ENCODE measurements around the gene IRX6. TPM values are rescaled to one million over a fixed set of nuclear protein-coding genes. Genes with fewer than 3 reads are reported as not detected.

Gene IRX6
- total and polyA plus RNA-seq, 2 experiments from 2014 or later, result not detected

DNA sequence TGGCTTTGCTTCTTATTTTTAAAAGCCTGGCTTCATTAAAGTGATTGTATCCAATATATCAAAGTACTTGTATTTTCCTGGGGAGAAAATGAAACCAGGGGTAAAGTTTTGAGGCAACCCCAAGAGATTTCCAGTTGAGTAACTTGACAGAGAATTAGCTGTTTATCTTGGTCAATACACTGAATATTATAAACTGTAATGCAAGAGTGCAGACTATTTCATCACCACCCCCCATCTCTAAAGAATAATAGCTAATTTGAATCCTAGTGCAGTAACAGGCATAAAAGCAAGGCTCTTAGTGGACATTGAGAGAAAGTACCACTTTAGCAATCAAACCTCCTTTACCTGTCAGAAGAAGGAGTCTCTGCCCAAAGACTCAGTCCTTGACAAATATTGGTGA is 27.0 kb downstream of the IRX6 start:
- no peaks in the 10 kb centered on the region for H3K79me2 ChIP-seq (ENCODE audit: insufficient read depth)
- no peaks in the 10 kb centered on the region for H3K27me3 ChIP-seq (replicated peaks; ENCODE audit: insufficient read depth)
- no peak overlapping the region for H3K9ac ChIP-seq
- H3K27ac ChIP-seq, result no peak overlapping the region
- no peak overlapping the region for H3K4me3 ChIP-seq
- no peaks in the 10 kb centered on the region for H4K20me1 ChIP-seq (ENCODE audit: insufficient read depth)
- no peaks in the 10 kb centered on the region for H3K4me1 ChIP-seq (ENCODE audit: insufficient read depth)
- in situ Hi-C loops (cut with MboI), result no loop called here
- no peaks in the 10 kb centered on the region for H3K9me2 ChIP-seq (ENCODE audit: insufficient read depth)
- H3F3A ChIP-seq (ENCODE audit: insufficient read depth), result no peaks in the 10 kb centered on the region
- H3K9me3 ChIP-seq (ENCODE audit: low read depth), result no peaks in the 10 kb centered on the region
- no peak overlapping the region for H2AFZ ChIP-seq
- no peak overlapping the region for H3K4me2 ChIP-seq (ENCODE audit: unreplicated experiment)
- H3K36me3 ChIP-seq (ENCODE audit: low read depth), result no peaks in the 10 kb centered on the region
- TF ChIP-seq EZH2 (IDR thresholded peaks at IDR 0.05; ENCODE audit: insufficient read depth, poor library complexity, severe bottlenecking) (no peak), EZH2phosphoT487 (IDR thresholded peaks at IDR 0.05; ENCODE audit: insufficient read depth, low read depth) (no peak)
- DNase-seq, result no peak

DNA sequence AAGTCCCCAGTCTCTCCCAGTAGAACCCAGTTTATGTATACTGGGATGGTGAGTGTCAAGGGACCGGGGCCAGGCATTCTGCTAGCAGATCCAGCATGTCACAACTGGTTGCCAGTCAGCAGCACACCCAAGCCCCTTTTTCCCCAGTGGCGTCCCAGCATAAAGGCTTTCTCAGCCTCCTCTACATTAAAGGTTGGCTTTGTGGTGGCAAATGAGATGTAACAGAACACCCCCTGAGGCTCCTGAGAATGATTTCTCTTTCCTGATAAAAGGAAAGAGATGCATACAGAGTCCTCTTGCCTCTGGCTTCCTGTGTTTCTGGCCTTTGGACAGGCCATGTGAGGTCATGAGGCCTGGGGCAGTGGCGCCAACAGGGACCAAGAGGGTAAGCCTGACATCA is 27.9 kb downstream of the IRX6 start:
- no peaks in the 10 kb centered on the region for H3K36me3 ChIP-seq (ENCODE audit: low read depth)
- H3K4me2 ChIP-seq (ENCODE audit: unreplicated experiment), result no peak overlapping the region
- H3K4me3 ChIP-seq, result no peak overlapping the region
- WGBS, 2 experiments (ENCODE audit: low coverage in 1 of 2, low lambda C conversion rate in 2 of 2, missing lambda C conversion rate in 2 of 2), result 52 to 59% methylated on average over 3 of the region's 3 CpGs
- no peaks in the 10 kb centered on the region for H3F3A ChIP-seq (ENCODE audit: insufficient read depth)
- DNase-seq, result no peak
- no peaks in the 10 kb centered on the region for H3K4me1 ChIP-seq (ENCODE audit: insufficient read depth)
- TF ChIP-seq EZH2phosphoT487 (IDR thresholded peaks at IDR 0.05; ENCODE audit: insufficient read depth, low read depth), result no peak
- no peak for TF ChIP-seq EZH2 (IDR thresholded peaks at IDR 0.05; ENCODE audit: insufficient read depth, poor library complexity, severe bottlenecking)
- no peak overlapping the region for H3K9ac ChIP-seq
- H3K9me2 ChIP-seq (ENCODE audit: insufficient read depth), result no peaks in the 10 kb centered on the region
- in situ Hi-C loops (cut with MboI), result no loop called here
- no peaks in the 10 kb centered on the region for H3K27me3 ChIP-seq (replicated peaks; ENCODE audit: insufficient read depth)
- H3K27ac ChIP-seq, result no peak overlapping the region
- no peaks in the 10 kb centered on the region for H3K79me2 ChIP-seq (ENCODE audit: insufficient read depth)
- no peak overlapping the region for H2AFZ ChIP-seq
- H4K20me1 ChIP-seq (ENCODE audit: insufficient read depth), result no peaks in the 10 kb centered on the region
- no peaks in the 10 kb centered on the region for H3K9me3 ChIP-seq (ENCODE audit: low read depth)

DNA sequence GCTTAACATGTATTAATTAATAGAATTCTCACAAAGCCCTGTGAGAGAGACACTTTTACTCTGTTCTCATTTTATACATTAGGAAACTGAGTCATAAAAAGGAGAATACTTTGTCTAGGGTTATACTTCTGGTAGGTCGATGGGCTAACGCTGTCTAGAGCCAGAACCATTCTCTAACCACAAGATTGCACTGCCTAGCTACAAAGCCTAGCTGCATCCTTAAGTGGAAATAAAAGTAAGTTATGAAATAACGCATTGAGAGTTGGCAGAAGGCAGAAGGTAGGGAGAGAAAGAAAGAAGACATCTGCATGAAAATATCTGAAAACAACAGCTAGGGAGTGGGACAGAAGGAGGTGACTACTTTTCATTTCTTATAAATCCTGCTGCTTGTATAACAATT is 33.2 kb downstream of the IRX6 start:
- DNase-seq, result no peak
- in situ Hi-C loops (cut with MboI), result no loop called here

DNA sequence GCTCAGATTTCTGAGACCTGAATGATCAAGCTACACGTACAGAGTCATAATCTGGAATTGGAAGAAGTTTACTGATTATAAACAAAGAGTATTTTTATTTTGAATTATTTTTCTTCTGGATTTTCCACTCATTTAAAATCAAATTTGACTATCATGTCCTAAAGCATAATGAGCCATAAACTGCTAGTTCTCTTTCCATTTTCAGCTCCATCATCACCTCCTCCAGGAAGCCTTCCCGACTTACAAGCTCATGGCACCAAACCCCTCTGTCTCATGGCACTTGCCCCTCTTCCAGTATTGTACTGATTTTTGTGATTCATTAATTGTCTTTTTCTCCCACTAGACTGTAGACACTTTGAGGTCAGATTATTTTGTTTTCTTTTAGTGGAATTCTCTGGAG is 35.9 kb downstream of the IRX6 start:
- Histone ChIP-seq H3K36me3 (ENCODE audit: low read depth) (no peaks in the 10 kb centered on the region), H3F3A (ENCODE audit: insufficient read depth) (no peaks in the 10 kb centered on the region), H3K9me3 (ENCODE audit: low read depth) (no peaks in the 10 kb centered on the region), H3K27me3 (replicated peaks; ENCODE audit: insufficient read depth) (peaks cover 7% of the 10 kb centered on the region; the same call in 1 of the 2 replicates), H3K4me2 (ENCODE audit: unreplicated experiment) (no peak overlapping the region), H3K9me2 (ENCODE audit: insufficient read depth) (no peaks in the 10 kb centered on the region), H4K20me1 (ENCODE audit: insufficient read depth) (no peaks in the 10 kb centered on the region), H3K4me3 (no peak overlapping the region), H3K9ac (no peak overlapping the region), H3K79me2 (ENCODE audit: insufficient read depth) (no peaks in the 10 kb centered on the region), H3K4me1 (ENCODE audit: insufficient read depth) (no peaks in the 10 kb centered on the region), H3K27ac (no peak overlapping the region), H2AFZ (no peak overlapping the region)
- DNase-seq, result no peak
- 15 to 22% methylated on average over 2 of the region's 2 CpGs for WGBS, 2 experiments (ENCODE audit: low coverage in 1 of 2, low lambda C conversion rate in 2 of 2, missing lambda C conversion rate in 2 of 2)
- in situ Hi-C loops (cut with MboI), result no loop called here
- TF ChIP-seq EZH2phosphoT487 (IDR thresholded peaks at IDR 0.05; ENCODE audit: insufficient read depth, low read depth) (no peak), EZH2 (IDR thresholded peaks at IDR 0.05; ENCODE audit: insufficient read depth, poor library complexity, severe bottlenecking) (no peak)

More for the DNA sequence above, 33.2 kb downstream of the IRX6 start:
- no peaks in the 10 kb centered on the region for H3K9me3 ChIP-seq (ENCODE audit: low read depth)
- no peak overlapping the region for H2AFZ ChIP-seq
- no peak overlapping the region for H3K9ac ChIP-seq
- H4K20me1 ChIP-seq (ENCODE audit: insufficient read depth), result no peaks in the 10 kb centered on the region
- no peaks in the 10 kb centered on the region for H3K79me2 ChIP-seq (ENCODE audit: insufficient read depth)
- H3K27ac ChIP-seq, result no peak overlapping the region
- no peaks in the 10 kb centered on the region for H3K4me1 ChIP-seq (ENCODE audit: insufficient read depth)
- no peaks in the 10 kb centered on the region for H3K9me2 ChIP-seq (ENCODE audit: insufficient read depth)
- no peak overlapping the region for H3K4me3 ChIP-seq
- no peak overlapping the region for H3K4me2 ChIP-seq (ENCODE audit: unreplicated experiment)
- H3F3A ChIP-seq (ENCODE audit: insufficient read depth), result no peaks in the 10 kb centered on the region
- no peaks in the 10 kb centered on the region for H3K36me3 ChIP-seq (ENCODE audit: low read depth)
- no peak for TF ChIP-seq EZH2phosphoT487 (IDR thresholded peaks at IDR 0.05; ENCODE audit: insufficient read depth, low read depth)
- no peak for TF ChIP-seq EZH2 (IDR thresholded peaks at IDR 0.05; ENCODE audit: insufficient read depth, poor library complexity, severe bottlenecking)
- 63 to 71% methylated on average over 3 of the region's 3 CpGs for WGBS, 2 experiments (ENCODE audit: low coverage in 1 of 2, low lambda C conversion rate in 2 of 2, missing lambda C conversion rate in 2 of 2)
- peaks cover 3% of the 10 kb centered on the region; the same call in 1 of the 2 replicates for H3K27me3 ChIP-seq (replicated peaks; ENCODE audit: insufficient read depth)

DNA sequence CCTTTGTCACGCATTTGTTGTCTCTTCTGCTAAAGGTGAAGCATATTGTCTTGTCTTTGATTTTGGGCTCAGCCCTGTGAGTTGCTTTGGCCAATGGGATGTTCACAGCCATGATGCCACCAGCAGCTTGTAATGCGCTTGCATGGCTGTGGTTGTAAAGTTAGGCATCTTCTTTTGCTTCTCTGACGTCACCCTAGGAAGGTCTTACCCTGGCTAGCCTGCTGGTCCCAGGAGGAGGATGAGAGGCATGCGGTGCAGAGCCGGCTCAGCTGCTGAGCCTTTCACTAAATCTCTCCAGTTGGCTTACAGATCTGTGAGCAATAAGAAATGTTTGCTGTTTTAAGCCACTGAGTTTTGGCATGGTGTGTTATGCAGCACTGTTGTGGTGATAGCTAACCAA is 40.8 kb downstream of the IRX6 start:
- Histone ChIP-seq H3K36me3 (ENCODE audit: low read depth) (no peaks in the 10 kb centered on the region), H2AFZ (no peak overlapping the region), H3F3A (ENCODE audit: insufficient read depth) (peaks cover 11% of the 10 kb centered on the region), H3K27me3 (replicated peaks; ENCODE audit: insufficient read depth) (peaks cover 26% of the 10 kb centered on the region), H3K27ac (no peak overlapping the region), H3K4me1 (ENCODE audit: insufficient read depth) (peaks cover 16% of the 10 kb centered on the region), H3K9ac (no peak overlapping the region), H3K4me2 (ENCODE audit: unreplicated experiment) (no peak overlapping the region), H3K9me2 (ENCODE audit: insufficient read depth) (no peaks in the 10 kb centered on the region), H4K20me1 (ENCODE audit: insufficient read depth) (no peaks in the 10 kb centered on the region), H3K4me3 (no peak overlapping the region), H3K9me3 (ENCODE audit: low read depth) (no peaks in the 10 kb centered on the region), H3K79me2 (ENCODE audit: insufficient read depth) (no peaks in the 10 kb centered on the region)
- TF ChIP-seq EZH2 (IDR thresholded peaks at IDR 0.05; ENCODE audit: insufficient read depth, poor library complexity, severe bottlenecking), result no peak
- 75 to 92% methylated on average over 5 of the region's 5 CpGs for whole genome bisulfite sequencing, 2 experiments (ENCODE audit: low coverage in 1 of 2, low lambda C conversion rate in 2 of 2, missing lambda C conversion rate in 2 of 2)
- DNase-seq, result no peak
- in situ Hi-C loops (cut with MboI), result no loop called here

Data from GM23248 (cell line).